Urinary bladder (tissue), 4 donors: ENCODE results near the gene SUN1. TPM values are rescaled to one million over a fixed set of nuclear protein-coding genes. Genes with fewer than 3 reads are reported as not detected.

ENCODE experiments used
- DNase-seq: peaks from one replicate; pipeline ENCODE4 v3.0.0-alpha.2; 2015; ENCODE audit errors: extremely low spot score
- H3K27ac ChIP-seq: one replicate; pipeline ENCODE4 v1.5.1; 2013; ENCODE audit warnings: low read depth, mild to moderate bottlenecking, moderate library complexity
- H3K36me3 ChIP-seq: one replicate; pipeline ENCODE4 v1.6.1; 2013; ENCODE audit warnings: mild to moderate bottlenecking, moderate library complexity; ENCODE audit not compliant: insufficient read depth
- H3K4me1 ChIP-seq: one replicate; pipeline ENCODE4 v1.6.1; 2013; ENCODE audit warnings: mild to moderate bottlenecking, moderate library complexity; ENCODE audit not compliant: insufficient read depth
- H3K4me3 ChIP-seq: one replicate; pipeline ENCODE4 v1.5.1; 2013; ENCODE audit warnings: low read depth, low read length
- WGBS: extraction: QIAGEN DNeasy Blood & Tissue Kit; methylation state at CpG from one replicate; pipeline ENCODE4 v1.1.7; 2013; 5-methylcytosine and 5-hydroxymethylcytosine counted together
- polyA plus RNA-seq: library from polyadenylated mRNA; stranded (reverse); fragments of 200-250 nt; gene quantifications from one replicate; pipeline ENCODE4 v1.2.3, GENCODE V29; 2013
- total RNA-seq: library from RNA; depleted of rRNA; stranded (reverse); fragments of >200 nt; gene quantifications from one replicate; pipeline ENCODE4 v1.2.3, GENCODE V29; 2014
- donor health status: healthy with polysubstance abuse.
- donor health status: healthy.

The SUN1 gene
- total and polyA plus RNA-seq, 2 donors: 103 to 238 TPM

DNA sequence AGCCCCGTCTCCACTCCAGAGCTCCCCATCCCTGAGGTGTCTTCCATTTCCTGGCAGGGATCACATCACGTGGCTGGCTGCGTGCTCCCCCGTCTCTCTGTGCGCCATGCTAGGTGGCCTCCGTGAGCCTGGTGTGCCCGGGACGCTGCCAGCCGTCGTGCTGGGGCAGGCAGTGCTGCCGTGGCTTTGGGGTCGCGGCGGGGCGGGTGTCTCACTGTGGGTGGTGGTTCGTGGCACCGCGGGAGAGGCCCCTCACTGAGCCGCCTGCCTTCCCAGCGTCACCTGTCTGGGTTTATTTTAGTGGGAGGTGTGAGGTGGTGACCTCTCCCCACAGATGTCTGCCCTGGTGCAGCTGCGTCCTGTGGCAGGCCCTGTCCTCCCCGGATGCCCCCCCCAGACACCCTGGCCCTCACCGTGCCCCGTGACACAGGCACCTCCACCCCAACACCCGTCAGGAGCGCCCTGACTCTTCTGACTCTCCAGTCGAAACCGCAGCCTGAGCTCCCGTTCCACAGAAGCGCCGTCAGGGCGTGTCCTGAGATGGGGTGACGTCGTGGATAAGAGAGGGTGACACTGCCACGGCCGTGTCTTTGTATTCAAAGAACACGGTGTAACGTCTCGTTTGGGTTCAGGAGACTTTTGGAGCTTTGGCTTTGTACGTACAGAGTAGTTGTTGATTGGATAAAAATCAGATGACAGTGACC, 62.0 kb downstream of the SUN1 start:
- Histone ChIP-seq H3K27ac (no peak overlapping the region), H3K36me3 (peaks cover 5% of the 10 kb centered on the region), H3K4me1 (no peaks in the 10 kb centered on the region), H3K4me3 (no peak overlapping the region)
- 94% methylated on average over 40 of the region's 40 CpGs for WGBS
- DNase-seq: no peak

DNA sequence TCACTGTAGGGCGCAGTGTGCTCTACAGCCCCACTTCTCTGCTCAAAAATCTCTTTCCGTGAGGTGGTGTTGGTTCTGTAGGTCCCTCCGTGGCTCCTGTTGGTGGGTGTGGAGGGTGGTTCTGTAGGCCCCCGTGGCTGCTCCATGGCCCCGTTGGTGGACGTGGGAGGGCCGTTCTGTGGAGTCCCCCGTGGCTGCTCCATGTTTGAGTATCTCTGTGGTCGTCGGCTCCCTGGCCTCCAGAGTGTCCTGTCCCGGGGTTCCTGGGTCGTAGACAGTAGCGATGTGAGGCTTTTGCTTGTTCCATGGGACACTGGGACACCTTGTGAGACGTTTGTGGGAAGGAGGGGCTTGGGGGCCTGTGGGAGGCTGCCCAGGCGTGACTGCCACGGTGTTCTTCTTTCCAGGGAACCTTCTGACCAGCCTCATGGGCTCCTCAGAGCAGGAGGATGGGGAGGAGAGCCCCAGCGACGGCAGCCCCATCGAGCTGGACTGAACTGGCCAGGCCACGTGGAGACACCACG, 62.7 kb downstream of the SUN1 start:
- Histone ChIP-seq H3K36me3 (peaks cover 5% of the 10 kb centered on the region), H3K4me3 (no peak overlapping the region), H3K4me1 (no peaks in the 10 kb centered on the region), H3K27ac (no peak overlapping the region)
- 92% methylated on average over 21 of the region's 21 CpGs for WGBS
- DNase-seq: no peak

DNA sequence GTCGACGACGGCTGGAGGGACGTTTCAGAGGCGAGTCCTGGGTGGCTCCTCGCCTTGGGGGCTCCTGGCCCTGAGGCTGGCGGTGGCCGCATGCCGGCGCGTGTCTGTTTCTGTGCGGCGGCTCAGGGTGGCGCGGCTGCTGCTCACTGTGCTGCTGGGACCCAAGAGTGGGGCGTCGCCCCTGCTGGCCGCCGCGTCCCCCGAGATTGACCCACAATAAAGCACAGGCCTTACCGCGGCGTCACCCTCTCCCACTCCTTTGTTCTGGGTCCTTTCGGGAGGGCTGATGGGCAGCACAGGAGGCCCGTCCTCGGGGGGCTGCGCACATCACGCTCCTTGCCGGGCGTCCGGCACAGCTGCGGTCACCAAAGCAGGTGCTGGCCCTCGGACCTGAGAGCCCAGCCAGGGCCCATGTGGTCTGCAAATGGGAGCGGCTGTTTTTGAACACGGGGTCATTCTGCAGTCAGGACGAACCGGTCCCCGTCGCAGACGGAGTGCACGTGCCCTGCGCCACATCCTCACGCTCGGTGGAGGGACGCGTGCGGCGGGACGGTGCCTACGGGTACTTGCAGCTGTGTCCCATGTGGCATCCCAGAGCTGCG, 63.3 kb downstream of the SUN1 start:
- H3K4me1 ChIP-seq: no peaks in the 10 kb centered on the region
- no peak overlapping the region for H3K27ac ChIP-seq
- WGBS: 96% methylated on average over 52 of the region's 52 CpGs
- no peak for DNase-seq
- no peak overlapping the region for H3K4me3 ChIP-seq
- H3K36me3 ChIP-seq: peaks cover 5% of the 10 kb centered on the region

DNA sequence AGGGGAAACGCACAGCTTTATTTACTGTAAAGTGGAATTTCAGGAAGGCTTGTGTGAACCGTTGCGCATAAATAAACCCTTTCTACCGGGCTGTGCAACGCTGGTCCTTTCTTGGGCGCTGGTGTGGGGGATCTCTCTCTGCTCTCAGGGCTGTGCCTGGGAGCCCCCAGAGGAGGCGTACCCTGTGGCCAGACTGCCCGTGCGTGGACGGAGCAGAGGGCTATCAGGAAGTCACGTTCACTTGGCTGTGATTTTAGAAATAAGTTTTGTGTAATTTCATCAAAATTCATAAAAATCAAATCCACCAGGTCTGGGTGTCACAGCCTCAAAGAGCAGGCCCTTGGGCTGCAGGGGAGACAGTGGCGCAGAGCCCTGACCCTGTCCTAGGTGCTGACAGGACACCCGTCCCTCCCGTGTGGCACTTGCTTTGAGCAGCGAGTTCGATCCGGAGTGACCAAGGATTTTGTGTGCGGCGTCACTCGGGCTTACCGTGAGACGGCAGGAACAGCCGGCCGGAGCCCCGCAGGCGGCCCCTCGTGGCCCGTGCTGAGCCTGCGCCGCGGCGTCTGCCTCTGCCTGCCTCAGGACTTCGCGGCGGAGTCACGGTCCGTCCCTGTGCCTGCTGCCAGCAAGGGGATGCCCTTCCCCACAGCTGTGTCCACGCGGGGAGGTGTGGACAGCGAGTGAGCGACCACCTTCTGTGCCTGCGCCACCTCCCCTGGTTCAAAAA, 64.2 kb downstream of the SUN1 start:
- H3K4me1 ChIP-seq: no peaks in the 10 kb centered on the region
- no peak overlapping the region for H3K4me3 ChIP-seq
- DNase-seq: no peak
- H3K36me3 ChIP-seq: peaks cover 3% of the 10 kb centered on the region
- WGBS: 92% methylated on average over 42 of the region's 42 CpGs
- no peak overlapping the region for H3K27ac ChIP-seq

DNA sequence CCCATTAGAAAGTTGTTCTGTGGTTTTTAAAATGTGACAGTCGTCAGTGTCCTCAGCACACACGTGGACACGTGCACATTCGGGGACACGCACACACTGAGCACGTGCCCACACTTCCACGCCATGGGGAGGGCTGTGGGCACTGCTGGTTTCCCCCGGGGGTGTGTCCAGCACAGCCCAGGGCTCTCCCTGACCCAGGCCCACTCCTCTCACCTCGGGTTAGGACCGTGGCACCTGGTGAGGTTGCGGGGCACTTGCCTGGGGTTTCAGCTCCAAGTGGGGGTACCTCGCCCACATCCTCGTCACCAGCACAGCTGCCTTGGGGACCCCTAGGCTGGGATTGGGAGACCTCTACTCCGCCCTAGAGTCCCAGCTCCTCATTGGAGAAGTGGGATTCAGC, 64.8 kb downstream of the SUN1 start:
- no peaks in the 10 kb centered on the region for H3K4me1 ChIP-seq
- H3K27ac ChIP-seq: no peak overlapping the region
- no peak overlapping the region for H3K4me3 ChIP-seq
- no peak for DNase-seq
- WGBS: 92% methylated on average over 14 of the region's 14 CpGs
- H3K36me3 ChIP-seq: no peaks in the 10 kb centered on the region

DNA sequence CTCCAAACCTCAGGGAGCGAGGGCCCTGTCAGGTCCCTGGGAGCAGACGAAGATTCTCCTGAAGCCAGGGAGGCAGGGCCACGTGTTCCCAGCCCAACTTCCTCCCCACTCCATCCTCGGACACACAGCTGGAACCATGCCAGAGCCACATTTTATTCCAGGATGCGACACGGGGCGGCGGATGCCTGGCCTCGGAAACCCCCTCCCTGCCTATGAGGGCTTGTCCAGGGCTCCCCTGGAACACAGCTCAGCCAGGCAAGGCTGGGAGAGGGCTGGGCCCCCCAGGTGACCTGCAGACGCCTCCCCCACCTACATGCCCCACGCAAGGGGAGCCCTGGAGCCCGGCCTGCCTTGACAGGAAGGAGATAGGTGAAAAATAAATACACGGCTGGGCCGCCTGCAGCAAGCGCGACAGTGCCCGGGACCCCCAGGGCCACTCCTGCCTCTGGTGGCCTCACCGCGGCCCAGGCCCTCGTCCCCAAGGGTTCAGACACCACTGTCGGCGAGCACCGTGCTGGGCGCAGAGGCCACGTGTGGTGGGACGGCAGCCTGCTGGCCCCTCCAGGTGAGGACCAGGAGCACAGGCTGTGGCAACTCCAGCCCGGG, 65.6 kb downstream of the SUN1 start:
- Histone ChIP-seq H3K36me3 (no peaks in the 10 kb centered on the region), H3K27ac (no peak overlapping the region), H3K4me1 (no peaks in the 10 kb centered on the region), H3K4me3 (no peak overlapping the region)
- WGBS: 59% methylated on average over 27 of the region's 27 CpGs
- DNase-seq: no peak

DNA sequence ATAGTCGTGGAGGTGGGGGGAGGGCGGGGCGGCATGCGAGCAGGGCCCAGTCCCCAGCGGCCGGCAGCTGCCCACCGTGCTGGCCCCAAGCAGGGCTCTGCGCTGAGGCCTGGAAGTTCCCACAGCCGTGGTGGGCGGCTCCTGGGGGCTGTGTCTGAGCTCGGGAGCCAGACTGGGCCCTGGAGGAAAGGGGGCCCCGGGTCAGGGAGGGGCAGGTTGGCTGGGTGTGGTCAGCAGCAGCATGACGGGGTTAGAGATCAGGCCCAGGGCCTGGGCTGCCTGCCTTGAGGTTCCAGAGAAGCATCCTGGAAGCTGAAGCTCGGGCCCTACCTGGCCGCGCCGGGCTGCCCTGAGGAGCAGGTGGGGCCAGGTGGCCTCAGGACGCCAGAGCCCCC, 66.2 kb downstream of the SUN1 start:
- no peak overlapping the region for H3K27ac ChIP-seq
- DNase-seq: no peak
- no peaks in the 10 kb centered on the region for H3K4me1 ChIP-seq
- 75% methylated on average over 18 of the region's 18 CpGs for WGBS
- H3K4me3 ChIP-seq: no peak overlapping the region
- no peaks in the 10 kb centered on the region for H3K36me3 ChIP-seq

DNA sequence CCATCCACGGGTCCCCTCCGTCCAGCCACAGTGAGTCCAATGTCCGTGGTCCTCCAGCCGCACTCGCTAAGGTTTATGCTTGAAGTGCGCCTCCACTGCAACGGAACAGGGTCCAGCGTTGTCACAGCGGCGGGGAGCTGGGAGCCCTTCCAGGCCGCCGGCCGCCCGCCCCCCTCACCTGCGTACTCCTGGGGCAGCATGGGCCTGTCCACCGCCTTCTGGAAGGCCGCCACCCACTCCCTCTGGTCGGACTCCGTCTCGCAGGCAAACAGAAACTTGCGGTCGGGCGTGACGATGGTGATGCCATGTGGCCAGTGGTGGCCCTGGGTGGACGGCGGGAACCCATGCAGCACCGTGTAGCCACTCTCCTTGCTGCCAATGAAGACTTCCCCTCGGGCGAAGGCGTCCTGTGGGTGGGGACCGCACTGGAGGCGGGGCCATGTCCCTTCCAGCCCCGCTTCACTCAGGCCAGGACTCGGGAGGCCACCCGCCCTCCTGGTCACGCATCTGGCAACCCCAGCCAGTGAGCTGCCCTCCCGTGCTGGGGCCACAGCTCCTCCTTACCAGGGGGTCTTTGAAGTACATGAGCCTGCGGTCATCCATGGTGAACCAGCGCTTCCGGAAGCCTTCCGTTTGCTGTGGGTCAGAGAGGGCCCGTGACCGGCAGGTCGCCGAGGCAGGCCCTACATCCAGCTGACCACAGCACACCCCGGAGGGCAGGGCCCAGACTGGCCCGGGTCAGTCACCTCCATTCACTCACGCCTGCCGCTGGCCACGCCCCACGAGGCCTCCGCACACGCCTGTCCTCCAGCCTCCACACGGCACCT, 66.8 kb downstream of the SUN1 start:
- 88% methylated on average over 54 of the region's 54 CpGs for WGBS
- Histone ChIP-seq H3K27ac (no peak overlapping the region), H3K4me3 (no peak overlapping the region), H3K4me1 (no peaks in the 10 kb centered on the region), H3K36me3 (no peaks in the 10 kb centered on the region)
- no peak for DNase-seq

DNA sequence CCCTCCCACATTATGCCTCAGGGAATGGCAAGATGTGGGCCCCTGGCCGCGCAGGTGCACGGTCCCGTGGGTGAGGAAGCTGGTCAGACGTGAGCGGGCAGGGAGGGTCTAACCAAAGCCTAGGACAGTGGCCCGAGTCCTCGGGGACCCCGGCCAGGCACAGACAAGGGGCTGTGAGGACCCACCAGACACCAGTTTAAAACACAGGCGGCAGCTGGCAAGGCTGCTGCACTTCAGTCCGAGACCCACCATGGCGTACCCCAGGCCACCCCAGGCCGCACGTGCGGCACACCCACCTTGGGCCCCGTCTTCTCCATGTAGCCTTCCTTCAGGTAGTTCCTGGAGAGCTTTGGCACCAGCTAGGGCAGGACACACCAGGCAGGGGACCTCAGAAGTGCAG, 67.5 kb downstream of the SUN1 start:
- no peak overlapping the region for H3K4me3 ChIP-seq

DNA sequence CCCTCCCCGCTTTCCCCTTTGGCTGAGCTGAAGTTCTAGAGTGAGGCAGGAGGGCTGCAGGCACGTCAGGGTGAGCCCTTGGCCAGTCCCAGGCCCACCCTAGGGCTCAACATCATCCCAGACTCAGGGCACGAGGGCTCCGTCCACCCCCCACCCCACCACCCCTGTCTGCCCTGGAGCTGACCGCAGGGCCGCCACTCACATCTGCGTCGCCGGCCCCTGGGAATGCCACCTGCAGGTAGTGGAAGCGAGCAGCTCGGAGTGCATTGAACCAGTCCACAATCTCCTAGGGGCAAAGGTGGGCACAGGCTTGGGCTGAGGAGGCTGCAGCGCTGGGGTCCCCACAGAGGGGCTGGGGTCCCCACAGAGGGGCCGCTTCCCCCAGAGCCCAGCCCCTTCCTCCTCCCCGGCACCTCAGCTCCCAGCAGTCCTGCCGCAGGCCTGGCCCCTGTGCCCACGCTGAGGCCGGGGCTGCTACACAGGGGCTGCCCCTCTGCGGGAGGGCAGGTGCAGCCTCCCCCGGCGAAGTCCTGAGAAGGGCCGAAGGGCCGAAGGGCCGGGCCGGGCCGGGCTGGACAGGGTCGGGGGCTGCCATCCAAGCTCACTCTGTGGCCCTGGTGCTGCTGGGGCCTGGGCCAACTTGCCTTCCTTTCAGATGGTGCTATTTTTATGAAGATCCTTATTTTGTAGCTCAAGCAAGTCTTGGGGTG, 68.2 kb downstream of the SUN1 start:
- no peaks in the 10 kb centered on the region for H3K36me3 ChIP-seq

More for the DNA sequence above, 67.5 kb downstream of the SUN1 start:
- no peaks in the 10 kb centered on the region for H3K36me3 ChIP-seq
- 93% methylated on average over 16 of the region's 16 CpGs for WGBS
- no peak for DNase-seq
- no peak overlapping the region for H3K27ac ChIP-seq
- no peaks in the 10 kb centered on the region for H3K4me1 ChIP-seq

DNA sequence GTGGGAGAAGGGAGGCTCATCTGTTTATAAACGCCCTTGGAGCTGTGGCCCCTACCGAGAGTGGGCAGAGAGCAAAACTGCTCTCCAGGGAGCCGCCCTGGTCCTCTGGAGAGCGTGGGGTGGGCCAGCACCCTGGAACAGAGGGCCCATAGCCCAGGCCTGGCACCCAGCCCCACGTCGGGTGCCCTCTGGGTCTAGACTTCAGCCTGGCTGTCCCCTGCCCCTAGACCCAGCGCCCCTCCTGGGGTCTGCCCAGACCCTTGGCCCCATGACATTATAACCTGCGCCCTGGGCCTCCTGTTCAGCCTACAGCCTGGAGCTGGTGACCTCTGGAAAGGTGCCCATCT, 68.7 kb downstream of the SUN1 start:
- DNase-seq: no peak
- H3K4me1 ChIP-seq: no peaks in the 10 kb centered on the region
- H3K27ac ChIP-seq: no peak overlapping the region
- no peak overlapping the region for H3K4me3 ChIP-seq
- H3K36me3 ChIP-seq: no peaks in the 10 kb centered on the region
- WGBS: 77% methylated on average over 8 of the region's 8 CpGs

More for the DNA sequence above, 68.2 kb downstream of the SUN1 start:
- Histone ChIP-seq H3K27ac (no peak overlapping the region), H3K4me3 (no peak overlapping the region), H3K4me1 (no peaks in the 10 kb centered on the region)
- DNase-seq: no peak
- WGBS: 84% methylated on average over 26 of the region's 26 CpGs

DNA sequence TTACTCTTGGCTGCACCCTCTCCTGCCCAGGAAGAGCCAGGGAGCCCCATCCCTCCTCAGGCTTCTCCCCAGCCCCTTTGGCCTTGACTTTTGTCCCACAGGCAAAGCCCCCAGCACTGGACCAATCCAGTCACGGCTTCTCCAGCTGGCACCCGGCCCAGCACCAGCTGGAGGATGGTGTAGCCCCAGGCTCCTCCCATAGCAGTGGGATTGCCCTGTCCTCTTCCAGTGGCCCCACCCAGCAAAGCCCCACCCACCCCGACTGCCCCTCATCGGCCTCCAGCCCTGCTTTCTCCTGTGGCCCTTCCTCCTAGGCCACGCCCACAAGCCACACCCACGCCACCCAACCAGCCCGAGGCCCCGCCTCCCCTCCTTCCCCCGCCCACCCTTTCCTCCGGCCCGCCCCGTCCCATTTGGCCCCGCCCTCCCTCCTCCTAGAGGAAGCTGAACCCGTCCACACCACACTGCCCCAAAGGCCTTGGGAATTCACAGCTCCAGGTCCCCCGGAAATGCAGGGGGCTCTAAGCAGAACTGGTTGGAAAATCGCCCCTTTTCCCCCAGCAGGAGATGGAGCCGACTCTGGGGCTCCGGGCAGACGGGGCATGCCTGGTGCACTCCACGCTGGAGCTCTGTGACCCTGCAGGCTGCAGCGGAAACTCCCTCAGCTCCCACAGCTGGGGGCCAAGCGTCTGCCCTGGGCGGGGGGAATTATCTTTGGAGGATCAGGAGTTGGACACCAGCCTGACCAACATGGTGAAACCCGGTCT, 69.3 kb downstream of the SUN1 start:
- Histone ChIP-seq H3K27ac (no peak overlapping the region), H3K36me3 (no peaks in the 10 kb centered on the region), H3K4me3 (no peak overlapping the region), H3K4me1 (no peaks in the 10 kb centered on the region)
- WGBS: 19% methylated on average over 24 of the region's 24 CpGs
- DNase-seq: no peak
